ENCODE data around the gene GPX4.

- TF ChIP-seq CTCF (IDR thresholded peaks at IDR 0.05) = no peak
- no peak for TF ChIP-seq POLR2A (IDR thresholded peaks at IDR 0.05)
Observed at GRCh38 chr19:1146858-1147780, 43.3 kb downstream of the GPX4 start.
